IPS-18c (cell line): ENCODE results near the gene CBS.
"Not testable (repeated sequence)": the region's sequence is repeated elsewhere in the genome, so short reads cannot be mapped to it uniquely, and the experiment has no call there.

Experiments
- H3K4me3 ChIP-seq: 2 replicates; pipeline ENCODE4 v1.7.0; 2013; ENCODE audit warnings: low read depth, mild to moderate bottlenecking, low read length, moderate library complexity; ENCODE audit not compliant: insufficient read depth
- H3K9me3 ChIP-seq: one replicate; pipeline ENCODE4 v1.6.1; 2013; ENCODE audit warnings: mild to moderate bottlenecking, low read length, moderate library complexity; ENCODE audit not compliant: control insufficient read depth, insufficient read depth

The CBS gene

GRCh38 chr21:43074401-43075169 lies 1.1 kb downstream of the CBS start:
- not testable (repeated sequence) for H3K9me3 ChIP-seq

GRCh38 chr21:43072742-43073141 lies 2.9 kb downstream of the CBS start:
- not testable (repeated sequence) for H3K9me3 ChIP-seq, H3K4me3 ChIP-seq

More at GRCh38 chr21:43074401-43075169, 1.1 kb downstream of the CBS start:
- H3K4me3 ChIP-seq, result not testable (repeated sequence)

- H3K9me3 ChIP-seq, result not testable (repeated sequence)
Measured at GRCh38 chr21:43069682-43070081, 6.0 kb downstream of the CBS start.

GRCh38 chr21:43068065-43068464 lies 7.6 kb downstream of the CBS start:
- H3K4me3 ChIP-seq, H3K9me3 ChIP-seq: not testable (repeated sequence)

More at GRCh38 chr21:43069682-43070081, 6.0 kb downstream of the CBS start:
- H3K4me3 ChIP-seq, result not testable (repeated sequence)

- H3K4me3 ChIP-seq, H3K9me3 ChIP-seq: not testable (repeated sequence)
Measured at GRCh38 chr21:43066690-43067089, 8.9 kb downstream of the CBS start.

GRCh38 chr21:43065991-43066390 lies 9.6 kb downstream of the CBS start:
- H3K4me3 ChIP-seq, H3K9me3 ChIP-seq: not testable (repeated sequence)

- not testable (repeated sequence) for H3K9me3 ChIP-seq, H3K4me3 ChIP-seq
Measured at GRCh38 chr21:43064265-43064917, 11.2 kb downstream of the CBS start.

GRCh38 chr21:43062955-43063664 lies 12.5 kb downstream of the CBS start:
- H3K9me3 ChIP-seq, H3K4me3 ChIP-seq: not testable (repeated sequence)

- H3K9me3 ChIP-seq, H3K4me3 ChIP-seq: not testable (repeated sequence)
Measured at GRCh38 chr21:43053112-43053511, 22.5 kb downstream of the CBS start.

GRCh38 chr21:43045876-43046821 lies 29.5 kb downstream of the CBS start:
- not testable (repeated sequence) for H3K9me3 ChIP-seq, H3K4me3 ChIP-seq

GRCh38 chr21:43045165-43045875 lies 30.3 kb downstream of the CBS start:
- not testable (repeated sequence) for H3K4me3 ChIP-seq, H3K9me3 ChIP-seq

GRCh38 chr21:43044547-43044946 lies 31.1 kb downstream of the CBS start:
- not testable (repeated sequence) for H3K9me3 ChIP-seq, H3K4me3 ChIP-seq

- H3K4me3 ChIP-seq, H3K9me3 ChIP-seq: not testable (repeated sequence)
Measured at GRCh38 chr21:43043291-43043690, 32.3 kb downstream of the CBS start.

- H3K9me3 ChIP-seq, H3K4me3 ChIP-seq: not testable (repeated sequence)
Measured at GRCh38 chr21:43042169-43042568, 33.5 kb downstream of the CBS start.

- not testable (repeated sequence) for H3K4me3 ChIP-seq, H3K9me3 ChIP-seq
Measured at GRCh38 chr21:43038659-43039044, 37.0 kb downstream of the CBS start.

- not testable (repeated sequence) for H3K9me3 ChIP-seq, H3K4me3 ChIP-seq
Measured at GRCh38 chr21:43037918-43038658, 37.5 kb downstream of the CBS start.
